ENCODE measurements around the gene PRDM15.

PRDM15 gene

DNA sequence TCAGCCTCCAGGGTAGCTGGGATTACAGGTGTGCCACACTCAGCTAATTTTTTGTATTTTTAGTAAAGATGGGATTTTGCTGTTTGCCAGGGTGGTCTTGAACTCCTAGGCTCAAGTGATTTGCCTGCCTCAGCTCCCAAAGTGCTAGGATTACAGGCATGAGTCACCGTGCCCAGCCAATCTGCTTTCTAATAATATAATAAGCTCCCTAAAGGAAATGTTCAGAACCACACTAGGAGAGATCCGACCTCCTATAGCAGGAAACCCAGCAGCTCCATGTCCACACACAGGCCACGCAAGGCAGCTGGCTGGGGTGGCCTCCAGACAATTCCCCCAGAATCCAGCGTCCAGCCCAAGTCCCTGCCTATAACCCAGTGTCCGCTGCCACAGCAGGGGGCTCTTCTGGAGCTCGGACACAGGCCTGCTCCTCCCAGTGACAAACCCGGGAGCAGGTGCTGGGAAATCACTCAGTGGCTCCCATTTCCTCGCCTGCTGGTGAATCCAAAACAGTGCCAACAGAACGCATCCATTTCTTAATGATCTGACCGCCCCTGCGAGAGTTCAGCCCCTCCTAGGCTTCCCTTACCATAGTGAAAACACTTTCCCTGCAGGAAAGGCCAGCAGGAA lies 119.8 kb downstream of the PRDM15 start:
- no peak for DNase-seq

DNA sequence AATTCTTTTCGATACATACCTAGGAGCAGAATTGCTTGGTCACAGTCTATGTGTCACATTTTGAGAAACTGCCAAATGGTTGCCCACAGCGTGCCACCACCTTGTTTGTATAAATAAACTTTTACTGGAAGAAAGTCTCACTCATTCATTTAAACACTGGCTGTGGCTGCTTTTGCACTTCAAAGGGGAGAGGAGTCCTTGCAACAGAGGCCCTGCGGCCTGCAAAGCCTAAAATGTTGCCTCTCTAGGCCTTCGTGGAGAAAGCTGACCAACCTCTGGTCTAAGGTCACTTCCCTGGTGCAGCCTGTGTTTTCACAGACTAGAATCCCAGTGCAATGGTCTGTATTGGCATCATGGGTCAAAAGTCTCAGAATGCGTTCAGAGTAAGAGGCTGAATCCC lies 120.6 kb downstream of the PRDM15 start:
- DNase-seq = no peak

DNA sequence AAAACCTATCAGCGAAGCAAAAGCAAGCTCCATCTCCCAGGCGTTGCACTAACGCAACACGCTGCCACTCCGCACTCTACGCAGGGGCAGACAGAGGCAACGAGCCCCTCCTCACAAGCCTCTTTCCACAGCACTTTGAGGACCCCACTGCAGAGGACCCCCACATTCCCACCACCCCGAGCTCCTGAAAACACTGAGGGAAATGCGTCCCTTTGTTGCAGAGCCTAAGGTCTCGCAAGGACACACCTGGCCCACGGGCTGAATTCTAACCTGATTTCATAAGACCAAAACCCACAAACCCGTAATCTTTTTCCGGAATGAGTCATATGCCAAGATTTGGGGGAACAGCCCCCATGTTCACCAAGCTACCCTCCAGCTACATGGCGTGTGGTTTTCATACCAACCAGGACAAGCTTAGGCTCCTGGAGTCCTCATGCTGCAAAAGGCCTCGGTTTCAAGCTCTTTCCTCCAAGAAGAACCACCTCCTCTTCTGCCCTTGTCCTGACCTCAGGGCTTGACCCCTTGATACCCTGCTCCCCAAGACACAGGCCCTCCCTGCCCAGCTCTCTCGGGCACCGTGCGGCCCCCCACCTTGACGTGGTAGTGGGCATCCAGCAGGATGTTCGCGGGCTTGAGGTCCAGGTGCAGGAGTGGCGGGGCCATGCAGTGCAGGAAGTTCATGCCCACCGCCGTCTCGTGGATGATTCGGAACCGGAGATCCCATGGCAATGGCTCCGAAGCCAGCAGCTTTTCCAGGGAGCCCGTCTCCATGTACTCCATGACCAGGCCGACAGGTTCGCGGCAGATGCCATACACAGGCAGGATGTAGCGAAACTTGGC lies 123.0 kb downstream of the PRDM15 start:
- no peak for DNase-seq

DNA sequence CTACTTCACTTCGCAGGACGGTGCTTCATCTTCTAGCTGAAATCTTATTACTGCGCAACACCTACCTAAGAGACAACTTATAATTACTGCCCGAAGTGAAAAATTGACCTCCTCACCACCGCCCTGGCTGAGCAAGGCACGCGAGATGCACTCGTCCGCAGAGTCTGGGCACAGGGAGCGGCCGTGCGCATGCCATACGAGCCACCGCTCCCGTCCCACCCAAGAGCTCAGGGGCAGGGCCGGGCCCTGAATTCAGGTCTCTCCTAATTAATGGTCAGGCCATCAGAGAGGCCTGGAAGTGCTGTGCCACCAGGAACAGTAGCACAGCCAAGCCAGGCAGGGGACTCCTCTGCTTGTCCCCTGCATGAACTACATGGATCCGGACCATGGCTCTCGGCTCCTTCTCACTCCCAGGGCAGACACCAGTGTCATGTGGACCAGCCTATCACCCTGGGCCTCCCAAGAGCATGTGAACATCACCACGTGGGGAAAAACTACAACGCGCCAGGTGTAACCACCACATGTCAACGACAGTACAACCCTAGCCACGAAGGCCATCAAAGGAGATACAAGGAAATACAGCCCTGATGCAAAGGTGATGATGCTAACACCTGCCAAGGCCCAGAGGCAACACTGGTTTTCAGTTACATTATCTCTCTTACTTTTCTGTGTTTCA lies 123.7 kb downstream of the PRDM15 start:
- no peak for DNase-seq

DNA sequence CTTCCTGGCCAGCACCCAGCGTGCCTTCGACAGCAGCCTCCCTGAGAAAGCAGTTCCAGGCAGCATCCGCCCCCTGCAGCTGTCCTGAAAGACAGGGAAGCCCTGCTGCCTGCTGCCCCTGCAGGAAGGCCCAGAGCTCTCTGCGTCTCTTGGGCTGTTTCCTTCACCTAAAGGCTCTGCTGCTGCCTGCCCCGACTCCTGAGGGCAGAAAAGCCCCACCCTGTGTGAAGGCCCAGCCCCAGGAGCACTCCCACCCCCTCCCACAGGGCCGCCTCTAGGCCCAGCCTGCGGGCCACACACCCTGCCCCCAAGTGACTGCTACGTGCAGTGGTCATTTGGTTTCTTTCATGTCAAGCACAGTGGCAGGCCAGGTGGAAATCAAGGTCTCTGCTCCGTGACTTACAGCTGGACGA lies 124.7 kb downstream of the PRDM15 start:
- DNase-seq = no peak

DNA sequence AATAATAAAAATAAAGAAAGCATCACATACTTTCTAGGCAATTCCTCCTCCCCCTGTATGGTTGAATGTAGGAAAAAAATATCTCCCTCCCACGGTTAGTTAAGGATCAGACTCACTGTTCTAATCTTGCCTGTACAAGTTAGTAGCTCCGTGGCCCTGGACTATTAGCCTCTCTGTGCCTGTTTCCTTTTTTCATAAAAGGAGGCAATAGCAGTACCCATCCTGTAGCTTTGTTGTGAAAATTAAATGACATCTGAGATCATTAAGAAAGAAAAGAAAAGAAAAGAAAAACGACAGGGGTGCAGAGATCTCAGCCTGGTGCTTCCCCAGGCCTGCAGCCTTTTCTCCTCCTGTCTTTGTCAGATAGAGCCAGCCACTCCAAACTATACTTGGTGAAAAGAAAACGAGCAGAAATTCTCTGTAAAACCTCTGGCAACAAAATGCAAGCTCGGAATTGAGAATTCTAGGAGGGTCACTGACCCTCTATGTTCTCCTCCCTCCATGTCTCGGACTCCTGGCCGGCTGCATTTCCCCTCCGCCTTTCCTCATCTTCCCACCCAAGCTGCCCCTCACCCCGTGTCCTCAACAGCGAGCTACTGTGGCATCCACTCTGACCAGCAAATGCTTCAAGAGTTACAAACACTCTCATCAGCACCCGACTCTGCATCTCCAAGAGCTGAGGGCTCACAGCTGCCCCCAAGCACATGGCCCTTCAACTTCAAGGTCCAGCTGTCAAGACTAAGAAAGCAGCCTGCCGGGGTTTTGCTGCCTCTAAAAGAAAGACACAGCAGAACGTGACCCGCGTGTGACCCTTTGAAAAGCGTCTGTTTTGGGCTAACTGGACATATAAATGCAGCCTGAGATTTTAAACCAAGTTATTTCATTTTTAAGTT lies 125.9 kb downstream of the PRDM15 start:
- no peak for DNase-seq

DNA sequence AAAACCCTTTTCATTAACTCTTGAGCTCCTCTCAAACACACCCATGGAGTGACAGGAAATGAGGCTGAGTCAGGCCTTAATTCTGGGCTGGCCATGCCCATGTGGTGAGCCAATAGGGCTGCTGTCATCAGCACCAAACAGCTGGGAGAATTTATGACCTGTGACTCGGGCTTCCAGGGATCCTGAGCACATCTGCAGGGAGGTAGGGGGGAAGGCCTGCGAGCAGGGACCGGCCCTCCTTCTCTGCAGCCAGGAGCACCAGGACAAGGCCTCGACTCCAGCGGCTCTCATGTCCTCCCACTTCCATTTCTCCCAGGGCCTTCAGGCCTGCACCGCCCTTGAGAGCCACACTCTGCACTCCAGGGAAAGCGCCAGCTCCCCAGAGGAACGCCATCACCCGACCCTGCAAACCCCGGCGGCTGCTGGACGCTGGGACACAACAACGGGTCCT lies 126.9 kb downstream of the PRDM15 start:
- no peak for DNase-seq

DNA sequence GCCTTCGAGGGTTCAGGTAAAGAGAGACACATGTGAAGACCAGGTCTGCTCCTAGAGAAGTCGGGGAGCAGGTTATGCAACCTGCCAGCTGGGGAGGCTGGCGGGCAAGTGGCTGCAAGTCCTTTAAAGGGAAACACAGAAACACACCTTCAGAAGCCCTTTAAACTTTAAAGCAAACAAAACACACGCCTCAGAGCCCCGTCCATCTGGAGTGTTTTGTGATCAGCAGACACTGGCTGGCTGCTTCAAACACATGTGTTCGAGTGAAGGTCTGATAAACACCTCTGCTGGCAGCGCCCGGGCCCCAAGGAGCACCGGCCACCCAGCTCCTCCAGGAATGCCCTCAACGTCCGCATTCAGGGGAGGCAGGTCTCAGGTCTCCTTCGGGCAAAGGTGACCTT lies 127.5 kb downstream of the PRDM15 start:
- no peak for DNase-seq

DNA sequence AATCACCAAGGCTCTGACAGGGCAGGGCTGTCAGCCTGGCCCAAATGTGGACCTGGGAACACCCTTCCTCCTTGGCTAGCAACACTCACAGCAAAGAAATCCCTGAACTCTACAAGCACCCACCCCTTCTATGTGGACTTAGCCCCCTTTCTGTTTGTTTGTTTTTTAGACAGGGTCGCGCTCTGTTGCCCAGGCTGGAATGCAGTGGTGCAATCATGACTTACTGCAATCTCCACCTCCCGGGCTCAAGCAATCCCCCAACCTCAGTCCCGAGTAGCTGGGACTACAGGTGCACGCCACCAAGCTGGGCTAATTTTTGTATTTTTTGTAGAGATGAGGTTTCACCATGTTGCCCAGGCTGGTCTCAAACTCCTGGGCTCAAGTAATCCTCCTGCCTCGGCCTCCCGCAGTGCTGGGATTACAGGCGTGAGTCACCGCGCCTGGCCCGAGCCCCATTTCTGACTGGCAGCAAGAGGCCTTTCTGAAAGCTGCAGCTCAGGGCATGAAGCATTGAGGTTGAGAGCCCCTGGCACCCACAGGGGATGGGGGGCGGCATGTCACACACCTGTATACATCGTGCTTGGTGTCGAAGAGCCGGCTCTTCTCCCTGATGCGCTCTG lies 128.5 kb downstream of the PRDM15 start:
- no peak for DNase-seq

DNA sequence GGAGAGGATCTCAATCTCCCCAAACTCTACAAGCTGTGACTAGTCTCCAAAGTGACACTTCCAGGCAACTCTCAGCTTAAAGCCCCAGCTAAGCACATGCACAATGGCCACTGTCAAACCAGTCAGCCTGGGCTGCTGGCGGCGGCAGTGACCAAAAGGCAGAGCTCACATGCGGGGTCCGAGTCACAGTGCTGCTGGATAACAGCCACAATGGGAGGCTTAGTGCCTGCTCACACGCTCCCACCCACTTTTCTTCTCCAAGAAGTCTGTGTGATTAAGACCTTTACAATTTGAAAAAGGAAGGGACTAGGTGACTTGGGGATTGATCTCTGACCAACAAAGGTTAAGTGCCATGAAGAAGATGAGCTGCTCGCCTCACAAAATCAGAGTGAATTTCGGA lies 129.1 kb downstream of the PRDM15 start:
- DNase-seq = no peak

DNA sequence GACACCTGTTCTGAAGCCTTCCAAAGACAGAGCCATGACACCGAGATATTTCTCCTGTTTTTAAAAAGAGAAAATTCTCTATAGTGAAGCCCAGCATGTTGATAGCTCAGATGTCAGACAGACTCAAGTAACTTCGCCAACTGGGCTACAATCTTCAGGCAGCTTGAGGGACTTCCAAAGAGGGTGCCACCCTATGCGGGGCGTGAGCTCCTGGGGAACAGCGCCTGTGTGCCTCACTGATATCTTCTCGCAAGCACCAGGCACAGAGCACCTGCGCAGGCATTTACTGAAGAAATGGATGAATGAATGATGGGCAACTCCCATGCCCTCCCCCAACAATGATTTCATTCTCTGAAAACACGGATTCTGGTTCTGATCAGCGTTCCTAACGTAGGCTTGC lies 129.9 kb downstream of the PRDM15 start:
- DNase-seq = no peak
